DMS153 (cell line): ENCODE data around the gene ATP6V1A.

Source experiments
- DNase-seq: peaks from one replicate; lab custom pipeline; 2025; lab: John Stamatoyannopoulos, UW

ATP6V1A gene

DNA sequence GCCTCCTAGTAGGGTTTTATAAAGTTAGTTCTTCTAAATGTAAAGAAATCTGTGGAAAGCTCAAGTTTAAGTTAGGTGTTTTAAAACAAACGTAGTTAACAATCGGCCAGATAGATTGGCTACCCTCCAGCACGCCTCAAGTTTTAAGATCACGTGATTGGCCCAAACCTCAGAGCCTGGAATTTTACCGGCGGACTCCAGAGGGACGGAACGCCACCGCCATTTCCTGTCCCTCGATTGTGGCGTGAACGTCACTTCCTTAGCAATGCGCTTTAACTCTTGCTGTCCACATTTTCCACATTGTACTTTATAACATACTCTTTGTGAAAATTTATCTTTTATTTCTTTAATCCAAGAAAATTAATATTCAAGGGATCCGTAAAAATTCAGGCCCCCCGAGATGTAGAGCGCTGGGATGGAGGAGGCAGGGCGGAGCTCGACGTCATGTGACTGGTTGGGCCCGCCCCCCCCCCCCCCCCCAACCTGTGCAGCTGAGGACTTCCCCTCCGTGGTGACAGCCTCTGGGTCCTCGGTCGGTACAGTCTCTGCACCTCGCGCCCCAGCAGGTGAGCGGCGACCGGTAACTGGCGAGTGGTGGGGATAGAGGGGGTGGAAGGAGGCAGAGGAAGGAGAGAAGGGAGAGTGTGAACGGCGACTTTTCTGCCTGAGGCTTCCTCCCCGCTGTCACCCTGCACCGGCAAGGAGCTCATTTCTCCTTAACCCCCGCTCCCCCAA is at the start of gene ATP6V1A:
TSS of gene ATP6V1A (plus strand) at position 488 of the 735 bp plus-strand sequence. CDS start 31,719 bp downstream, outside the sequence.
- DNase-seq, result peak; percentile 90

GRCh38 chr3:113697500-113698090 is 49.2 kb upstream of the ATP6V1A start:
- no peak for DNase-seq

DNA sequence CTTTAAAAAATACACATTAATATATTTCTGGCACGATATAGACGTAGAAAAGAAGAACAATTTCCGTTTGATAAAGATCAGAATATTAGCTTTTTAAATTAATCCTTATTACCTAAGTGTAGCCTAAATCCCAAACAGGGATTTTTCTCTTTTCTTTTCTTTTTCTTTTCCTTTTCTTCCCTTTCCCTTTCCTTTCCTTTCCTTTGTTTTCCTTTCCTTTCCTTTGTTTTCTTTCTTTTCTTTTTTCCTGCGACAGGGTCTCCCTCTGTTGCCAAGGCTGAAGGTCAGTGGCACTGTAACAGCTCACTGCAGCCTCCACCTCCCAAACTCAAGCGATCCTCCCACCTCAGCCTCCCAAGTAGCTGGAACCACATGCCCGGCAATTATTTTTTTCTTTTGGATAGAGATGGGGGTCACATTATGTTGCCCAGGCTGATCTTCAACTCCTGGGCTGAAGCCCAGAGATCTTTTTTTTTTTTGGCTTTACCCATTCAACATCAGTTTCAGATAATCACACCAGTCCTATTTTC is 48.6 kb upstream of the ATP6V1A start:
- DNase-seq, result no peak

DNA sequence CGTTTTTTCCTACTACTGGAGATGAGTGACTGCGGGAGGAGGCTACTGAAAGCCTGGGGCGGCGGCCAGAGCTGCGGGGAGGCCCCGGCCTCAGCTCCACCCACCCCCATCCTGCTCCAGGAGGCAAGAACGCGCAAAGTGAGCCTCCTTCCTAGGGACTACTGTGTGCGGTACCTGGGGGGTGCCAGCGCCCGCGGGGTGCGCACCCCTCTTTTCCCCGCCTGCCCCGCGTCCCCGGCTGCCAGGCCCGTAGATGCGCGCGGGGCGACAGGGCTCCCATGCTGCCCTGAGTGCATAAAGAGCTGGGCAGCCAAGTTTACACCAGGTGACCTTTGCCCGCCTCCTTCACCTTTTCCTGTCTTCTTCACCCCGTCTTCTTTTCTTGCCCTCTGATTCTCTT is 47.9 kb upstream of the ATP6V1A start:
- no peak for DNase-seq

DNA sequence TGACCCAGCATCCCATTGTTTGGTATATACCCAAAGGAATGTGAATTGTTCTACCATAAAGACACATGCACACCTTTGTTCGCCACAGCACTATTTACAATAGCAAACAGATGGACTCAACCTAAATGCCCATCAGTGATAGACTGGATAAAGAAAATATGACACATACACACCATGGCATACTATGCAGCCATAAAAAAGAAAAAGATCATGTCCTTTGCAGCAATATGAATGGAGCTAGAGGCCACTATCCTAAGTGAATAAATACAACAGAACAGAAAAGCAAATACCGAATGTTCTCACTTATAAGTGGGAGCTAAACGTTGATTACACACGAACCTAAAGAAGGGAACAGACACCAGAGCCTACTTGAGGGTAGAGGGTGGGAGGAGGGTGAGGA is 39.0 kb upstream of the ATP6V1A start:
- no peak for DNase-seq

- no peak for DNase-seq
Observed at GRCh38 chr3:113712129-113712528, 34.7 kb upstream of the ATP6V1A start.

DNA sequence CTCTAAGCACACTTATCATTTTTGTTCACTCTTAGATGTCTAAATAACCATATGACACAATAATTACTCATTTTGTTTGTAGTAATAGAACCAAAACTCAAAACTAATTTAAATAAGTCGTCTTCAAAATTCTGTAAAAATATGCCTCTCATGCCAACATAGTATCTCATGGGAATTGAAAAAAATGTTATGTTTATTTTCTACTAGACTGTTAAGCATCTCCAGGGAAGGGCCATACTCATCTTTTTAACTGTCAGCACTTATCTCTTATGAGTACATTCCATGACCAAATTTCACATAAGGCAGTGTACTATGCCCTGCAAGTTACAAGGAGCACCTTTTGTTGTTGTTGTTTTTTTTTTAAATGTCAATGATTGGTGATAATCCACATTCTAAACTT is 32.1 kb upstream of the ATP6V1A start:
- no peak for DNase-seq

- no peak for DNase-seq
Observed at GRCh38 chr3:113717308-113717707, 29.5 kb upstream of the ATP6V1A start.

DNA sequence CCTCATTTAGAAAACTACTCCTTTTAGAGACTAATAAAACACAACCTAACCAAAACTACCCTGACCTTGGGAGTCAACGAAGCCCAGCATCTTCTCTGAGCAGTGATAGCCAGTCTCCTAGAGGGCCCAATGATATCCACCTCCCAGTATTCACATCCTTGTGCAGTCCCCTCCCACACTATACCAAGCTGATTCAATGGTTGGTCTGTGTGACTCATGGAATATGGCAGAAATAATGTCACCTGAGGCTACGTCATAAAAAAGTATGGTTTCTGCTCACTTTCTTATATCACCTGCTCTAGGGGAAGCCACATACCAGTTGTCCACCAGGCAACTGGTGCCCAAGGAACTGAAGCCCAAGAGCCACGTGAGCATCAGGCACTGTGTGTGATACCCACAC is 29.0 kb upstream of the ATP6V1A start:
- DNase-seq, result no peak

DNA sequence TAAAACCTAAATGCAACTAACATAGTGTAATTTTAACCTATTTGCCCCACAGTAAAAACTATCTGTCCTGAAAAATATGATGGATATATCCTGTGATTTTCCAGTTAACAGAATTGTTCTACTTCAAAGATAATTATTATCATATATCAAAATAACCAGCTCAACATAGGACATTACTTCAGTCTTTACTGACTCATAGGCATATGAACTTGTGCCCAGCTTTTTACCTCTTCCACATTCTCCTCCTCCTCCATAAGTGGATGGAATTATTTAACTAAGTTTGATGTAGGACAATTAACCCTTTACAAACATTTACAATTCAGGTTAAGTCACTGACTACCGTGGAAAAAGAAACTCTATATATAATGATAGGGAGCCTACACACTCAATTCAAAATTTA is 27.5 kb upstream of the ATP6V1A start:
- no peak for DNase-seq

GRCh38 chr3:113719758-113720157 is 27.1 kb upstream of the ATP6V1A start:
- no peak for DNase-seq

DNA sequence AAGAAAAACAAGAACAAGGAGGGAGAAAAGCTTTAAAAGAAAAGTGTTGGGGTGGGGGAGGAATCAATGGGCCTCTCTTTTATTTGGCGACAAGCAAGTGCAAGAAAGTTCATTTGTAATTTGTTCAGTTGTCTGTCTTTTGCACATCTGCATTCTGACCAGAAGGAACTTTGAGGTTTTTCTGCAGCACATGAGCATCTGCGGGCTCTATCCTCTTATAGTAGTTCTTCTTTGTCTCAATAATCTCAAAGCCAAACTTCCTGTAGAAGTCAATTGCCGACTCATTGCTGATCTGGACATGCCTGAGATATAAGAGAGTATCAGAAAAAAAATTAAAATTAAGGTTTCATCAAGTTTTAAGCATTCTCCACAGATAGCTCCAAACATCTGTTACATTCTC is 25.2 kb upstream of the ATP6V1A start:
- no peak for DNase-seq

DNA sequence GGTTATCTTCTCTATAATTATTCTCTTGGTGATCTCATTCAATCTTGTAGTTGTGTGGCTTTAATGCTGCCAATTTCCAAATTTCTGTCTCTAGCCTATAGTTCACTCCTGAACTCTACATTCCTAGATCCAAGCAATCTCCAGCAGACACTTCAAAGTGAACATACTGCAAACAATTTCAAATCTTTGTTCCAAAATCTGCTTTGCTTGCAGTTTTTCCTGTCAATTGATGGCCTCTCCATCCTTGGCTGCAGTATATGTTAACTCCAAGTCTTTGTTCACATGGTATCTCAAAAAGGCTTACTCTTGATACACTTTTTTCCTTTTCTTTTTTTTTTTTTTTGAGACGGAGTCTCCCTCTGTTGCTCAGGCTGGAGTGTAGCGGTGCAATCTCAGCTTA is 18.2 kb upstream of the ATP6V1A start:
- no peak for DNase-seq

- no peak for DNase-seq
Observed at GRCh38 chr3:113730550-113730949, 16.3 kb upstream of the ATP6V1A start.

DNA sequence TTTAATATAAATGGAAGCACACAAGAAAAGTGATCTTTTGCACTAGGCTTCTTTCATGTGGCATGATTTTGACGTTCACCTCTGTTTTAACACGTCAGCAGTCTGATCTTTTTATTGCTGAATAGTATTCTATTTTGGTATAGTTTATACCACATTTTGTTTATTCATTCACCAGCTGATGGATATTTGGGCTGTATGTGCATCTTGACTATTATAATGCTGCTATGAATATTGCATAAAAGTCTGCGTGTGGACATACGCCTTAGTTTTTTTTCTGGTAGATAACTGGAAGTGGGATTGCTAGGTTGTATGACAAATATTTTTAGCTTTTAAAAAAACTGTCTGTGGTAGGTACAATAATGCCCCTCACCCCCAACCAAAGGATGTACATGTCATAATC is 15.1 kb upstream of the ATP6V1A start:
- DNase-seq, result no peak

- peak; percentile 1 for DNase-seq
Observed at GRCh38 chr3:113736548-113737089, 10.2 kb upstream of the ATP6V1A start.

GRCh38 chr3:113741086-113741485 is 5.7 kb upstream of the ATP6V1A start:
- no peak for DNase-seq

DNA sequence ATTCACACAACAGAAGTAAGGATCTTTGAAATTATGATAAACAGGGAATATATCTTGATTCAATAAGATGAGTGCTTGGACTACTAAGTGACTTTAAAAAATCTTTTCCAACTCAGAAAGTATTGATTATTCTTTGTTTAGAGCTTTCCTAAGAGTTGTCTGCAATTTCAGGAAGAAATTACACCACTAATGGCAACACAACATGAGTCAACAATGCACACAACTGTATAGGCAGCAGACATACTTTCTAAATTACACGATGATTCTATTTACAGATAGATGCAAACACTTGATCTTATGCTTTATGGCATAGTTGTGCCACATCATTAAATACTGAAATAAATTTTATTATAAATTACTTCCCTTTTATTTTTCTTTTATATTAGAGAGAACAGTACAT is 5.2 kb upstream of the ATP6V1A start:
- DNase-seq, result no peak

- DNase-seq, result no peak
Observed at GRCh38 chr3:113743006-113743630, 3.7 kb upstream of the ATP6V1A start.

GRCh38 chr3:113744941-113745755 is 1.7 kb upstream of the ATP6V1A start:
- DNase-seq, result peak; percentile 26

- peak; percentile 75 for DNase-seq
Observed at GRCh38 chr3:113745756-113746547, 883 bp upstream of the ATP6V1A start, which contains the start of gene NAA50. Gene NAA50, minus strand, starts transcription at chr3:113746249. Its CDS starts 300 bp downstream, at chr3:113745949.
